HFF-Myc (cell line): ENCODE results near the gene AFF1.
"Not testable (repeated sequence)": the region's sequence is repeated elsewhere in the genome, so short reads cannot be mapped to it uniquely, and the experiment has no call there.

Experiments used
- DNase-seq: peaks from one replicate; pipeline ENCODE4 v3.0.0-alpha.2; 2011; ENCODE audit warnings: low read depth; ENCODE audit errors: extremely low read depth
- H3K4me3 ChIP-seq: replicated peaks from 2 replicates; pipeline ENCODE4 v1.5.1; 2011; ENCODE audit warnings: low read depth, mild to moderate bottlenecking, control low read depth, low read length
- CTCF ChIP-seq: IDR thresholded peaks from 2 replicates; pipeline ENCODE4 v1.5.1; 2012; ENCODE audit warnings: mild to moderate bottlenecking, low read depth, low read length, control low read depth; ENCODE audit errors: missing control alignments

AFF1 gene

GRCh38 chr4:87012265-87012953, 77.6 kb downstream of the AFF1 start:
- no peak for DNase-seq
- H3K4me3 ChIP-seq = no peak overlapping the region
- TF ChIP-seq CTCF = no peak

DNA sequence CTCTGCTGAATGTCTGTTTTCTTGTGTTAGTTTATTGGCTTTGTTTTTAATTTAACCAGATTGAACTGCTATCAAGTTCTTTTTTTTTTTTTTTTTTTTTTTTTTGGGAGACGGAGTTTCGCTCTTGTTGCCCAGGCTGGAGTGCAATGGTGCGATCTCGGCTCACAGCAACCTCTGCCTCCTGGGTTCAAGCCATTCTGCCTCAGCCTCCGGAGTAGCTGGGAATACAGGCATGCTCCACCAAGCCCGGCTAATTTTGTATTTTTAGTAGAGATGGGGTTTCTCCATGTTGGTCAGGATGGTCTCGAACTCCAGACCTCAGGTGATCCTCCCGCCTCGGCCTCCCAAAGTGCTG, 78.1 kb downstream of the AFF1 start:
- not testable (repeated sequence) for H3K4me3 ChIP-seq, DNase-seq

GRCh38 chr4:87014284-87014782, 79.5 kb downstream of the AFF1 start:
- no peak overlapping the region for H3K4me3 ChIP-seq
- TF ChIP-seq CTCF = no peak
- peak; percentile 48 for DNase-seq

DNA sequence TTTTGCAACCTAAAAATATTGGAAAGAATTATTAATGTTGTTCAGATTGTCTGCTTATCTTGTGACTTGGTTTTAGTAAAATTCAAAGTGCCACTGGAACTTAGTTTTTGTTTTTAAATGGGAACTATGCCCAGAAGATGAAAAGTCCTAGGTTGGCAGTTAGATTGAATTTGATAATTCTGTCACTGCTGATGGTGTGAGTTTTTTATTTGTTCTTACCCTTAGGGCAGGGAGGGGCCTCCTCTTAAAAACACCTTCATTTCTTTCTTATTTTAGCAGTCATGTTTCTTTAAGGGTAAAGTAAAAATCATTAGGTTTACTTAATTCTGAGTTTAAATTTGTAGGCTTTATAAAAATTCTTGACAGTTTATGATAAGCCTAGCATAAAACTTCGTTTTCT, 80.6 kb downstream of the AFF1 start:
- no peak for TF ChIP-seq CTCF
- H3K4me3 ChIP-seq = no peak overlapping the region
- no peak for DNase-seq

DNA sequence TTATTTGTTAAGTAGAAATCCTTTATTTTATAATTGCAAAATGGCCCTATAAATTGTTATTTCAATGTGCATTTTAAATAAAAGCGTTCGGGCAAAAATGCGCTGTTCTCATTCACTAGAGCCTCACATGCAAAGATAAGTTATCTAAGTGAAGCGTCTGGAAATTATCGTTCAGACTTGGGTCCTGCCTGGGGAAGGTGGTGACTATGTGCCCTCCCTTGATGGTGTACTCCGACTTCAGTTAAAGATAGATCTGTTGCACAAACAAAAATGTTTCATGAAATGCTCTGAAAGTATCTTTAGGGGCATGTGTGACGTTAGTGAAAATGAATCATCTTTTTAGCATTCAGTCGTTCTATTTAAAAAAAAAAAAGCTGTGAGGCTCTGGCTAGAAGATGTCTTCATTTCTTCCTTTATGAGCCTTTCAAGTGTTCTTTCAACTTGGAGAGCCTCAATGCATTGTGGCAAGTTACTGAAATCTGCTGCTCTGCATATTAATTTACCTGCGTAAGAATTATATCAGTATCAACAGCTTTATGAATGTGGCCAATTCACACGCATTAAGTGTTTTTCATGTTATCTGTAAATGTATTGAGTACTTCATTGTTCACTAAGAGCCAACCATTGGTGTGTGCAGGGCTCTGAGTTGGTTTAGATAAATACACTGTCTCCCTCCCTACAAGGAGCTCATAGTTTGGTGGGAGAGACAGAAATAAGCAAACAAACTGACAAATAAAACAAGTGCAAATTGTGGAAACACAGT, 83.0 kb downstream of the AFF1 start:
- no peak for DNase-seq
- TF ChIP-seq CTCF = no peak
- no peak overlapping the region for H3K4me3 ChIP-seq

DNA sequence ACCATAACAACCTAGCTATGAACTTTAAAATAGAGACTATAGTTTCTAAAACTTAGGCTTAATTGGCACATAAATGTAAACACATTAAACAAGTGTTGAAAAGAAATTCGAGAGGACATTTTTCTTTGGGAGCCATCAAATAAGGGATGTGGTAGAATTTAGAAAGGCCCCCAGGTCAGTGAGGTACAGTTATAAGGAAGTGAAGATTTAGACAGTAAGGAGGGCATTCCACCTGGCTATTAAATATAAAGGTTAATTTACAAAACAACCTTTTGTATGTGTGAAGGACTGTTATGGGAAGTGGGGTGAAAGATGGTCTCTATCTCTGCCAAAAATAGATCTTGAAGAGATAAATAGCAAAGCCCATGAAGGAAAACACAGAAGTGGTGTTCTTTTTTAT, 83.9 kb downstream of the AFF1 start:
- no peak for TF ChIP-seq CTCF
- no peak for DNase-seq
- no peak overlapping the region for H3K4me3 ChIP-seq

DNA sequence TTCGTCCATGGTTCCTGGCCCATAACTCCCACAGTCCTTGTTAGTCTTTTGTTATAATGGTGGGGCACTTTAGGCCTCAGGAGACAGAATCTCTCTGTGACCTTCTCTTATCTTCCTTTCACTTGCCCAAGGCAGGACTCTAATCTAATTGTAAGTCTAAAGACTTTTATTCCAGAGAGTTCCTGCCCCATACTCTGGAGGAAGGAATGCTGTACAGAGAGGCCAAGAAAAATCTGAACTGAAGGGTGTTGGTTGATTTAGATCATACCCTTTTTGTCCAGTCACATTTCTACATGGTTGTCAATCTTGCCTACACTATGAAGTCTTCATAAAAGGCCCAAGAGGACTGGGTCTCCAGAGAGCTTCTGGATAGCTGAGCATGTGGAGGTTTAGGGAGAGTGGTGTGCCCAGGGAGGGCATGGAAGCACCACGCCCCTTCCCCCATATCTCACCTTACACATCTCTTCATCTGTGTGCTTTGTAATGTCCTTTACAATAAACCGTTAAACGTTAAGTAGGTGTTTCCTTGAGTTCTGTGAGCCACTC, 84.5 kb downstream of the AFF1 start:
- no peak overlapping the region for H3K4me3 ChIP-seq
- TF ChIP-seq CTCF = no peak
- no peak for DNase-seq
